DND-41 (cell line): ENCODE results near the gene PGBD1.
A peak's percentile ranks its signal among the peaks of the same experiment; 100 is the strongest.

Experiments
- ATAC-seq: fragments of 200-7000 bp; cut with Tn5 transposase; 3 replicates; pipeline ENCODE4 v1.9.1; 2021; ENCODE audit warnings: low read depth; ENCODE audit not compliant: insufficient read depth
- DNase-seq: peaks from one replicate; pipeline ENCODE4 v3.0.0-alpha.2; 2020
- H2AFZ ChIP-seq: 2 replicates; pipeline ENCODE4 v1.6.0; 2012; ENCODE audit warnings: low read depth, low read length
- H3K27ac ChIP-seq: 2 replicates; pipeline ENCODE4 v1.5.1; 2012; ENCODE audit warnings: low read length, inconsistent platforms
- H3K27me3 ChIP-seq: fragments of 200-600 bp; sonication (generic); 2 replicates; pipeline ENCODE4 v1.6.0; 2012; ENCODE audit warnings: low read length, mild to moderate bottlenecking, inconsistent platforms; ENCODE audit not compliant: insufficient read depth, poor library complexity
- H3K36me3 ChIP-seq: 2 replicates; pipeline ENCODE4 v1.5.1; 2012; ENCODE audit warnings: low read length, inconsistent platforms; ENCODE audit not compliant: insufficient read depth
- H3K4me1 ChIP-seq: 2 replicates; pipeline ENCODE4 v1.5.1; 2012; ENCODE audit warnings: mild to moderate bottlenecking, low read length; ENCODE audit not compliant: insufficient read depth
- H3K4me2 ChIP-seq: 2 replicates; pipeline ENCODE4 v1.6.0; 2012; ENCODE audit warnings: mild to moderate bottlenecking, moderate library complexity, low read length, inconsistent platforms; ENCODE audit not compliant: insufficient read depth
- H3K4me3 ChIP-seq, 2 experiments: fragments of 200-600 bp in 1 of 2; shearing (Covaris generic) in 1 of 2; 2 replicates each; pipeline ENCODE4 v1.5.1; 2012 to 2016; ENCODE audit warnings: inconsistent platforms in 2 of 2, low read length in 2 of 2, mild to moderate bottlenecking in 2 of 2, low read depth in 1 of 2, moderate library complexity in 1 of 2
- H3K79me2 ChIP-seq: 2 replicates; pipeline ENCODE4 v1.6.0; 2012; ENCODE audit warnings: low read length, inconsistent platforms; ENCODE audit not compliant: insufficient read depth
- H3K9ac ChIP-seq: 2 replicates; pipeline ENCODE4 v1.6.0; 2012; ENCODE audit warnings: low read depth, mild to moderate bottlenecking, inconsistent platforms, low read length, moderate library complexity
- H3K9me3 ChIP-seq: 2 replicates; pipeline ENCODE4 v1.5.1; 2012; ENCODE audit warnings: low read length, moderate library complexity, mild to moderate bottlenecking, inconsistent platforms; ENCODE audit not compliant: insufficient read depth, severe bottlenecking
- H4K20me1 ChIP-seq: 2 replicates; pipeline ENCODE4 v1.6.0; 2012; ENCODE audit warnings: low read length; ENCODE audit not compliant: insufficient read depth
- EZH2 ChIP-seq: IDR thresholded peaks from 3 replicates; pipeline ENCODE4 v1.6.1; 2012; ENCODE audit warnings: borderline replicate concordance, low read depth, mild to moderate bottlenecking, moderate library complexity, low read length, inconsistent platforms; ENCODE audit not compliant: severe bottlenecking
- TF ChIP-seq, protein P1 (sequence below): IDR thresholded peaks from 2 replicates; pipeline ENCODE4 v1.5.1; 2012; ENCODE audit warnings: borderline replicate concordance, low read length, moderate library complexity, mild to moderate bottlenecking; ENCODE audit not compliant: poor library complexity, severe bottlenecking; ENCODE audit errors: extremely low read depth

Gene PGBD1

DNA sequence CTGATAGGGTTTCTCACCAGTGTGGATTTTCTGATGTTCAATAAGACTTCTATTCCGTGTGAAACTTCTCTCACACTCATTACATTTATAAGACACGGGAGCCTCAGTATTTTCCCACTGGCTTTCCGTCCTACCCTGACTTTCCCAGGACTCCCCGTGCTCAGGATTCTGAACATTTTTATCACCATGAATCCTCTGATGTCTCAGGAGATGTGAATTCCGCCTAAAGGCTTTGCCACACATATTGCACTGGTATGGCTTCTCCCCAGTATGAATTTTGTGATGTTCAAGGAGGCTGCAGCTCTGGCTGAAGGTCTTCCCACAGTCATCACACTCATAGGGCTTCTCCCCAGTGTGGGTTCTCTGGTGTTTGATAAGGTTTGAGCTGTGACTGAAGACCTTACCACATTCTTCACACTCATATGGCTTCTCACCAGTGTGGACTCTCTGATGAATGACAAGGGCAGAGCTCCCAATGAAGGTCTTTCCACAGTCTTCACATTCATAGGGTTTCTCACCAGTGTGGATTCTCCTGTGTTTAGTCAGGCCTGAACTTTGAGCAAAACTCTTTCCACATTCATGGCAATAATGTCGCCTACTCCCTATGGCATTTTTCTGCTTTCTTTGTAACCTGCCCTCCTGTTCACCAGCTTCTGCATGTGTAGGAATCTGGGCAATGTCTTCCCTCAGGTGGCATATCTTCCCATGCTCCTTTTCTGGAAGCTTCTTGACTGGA is 36.0 kb upstream of the PGBD1 start:
- TF ChIP-seq EZH2, result no peak
- TF ChIP-seq, protein P1, sequence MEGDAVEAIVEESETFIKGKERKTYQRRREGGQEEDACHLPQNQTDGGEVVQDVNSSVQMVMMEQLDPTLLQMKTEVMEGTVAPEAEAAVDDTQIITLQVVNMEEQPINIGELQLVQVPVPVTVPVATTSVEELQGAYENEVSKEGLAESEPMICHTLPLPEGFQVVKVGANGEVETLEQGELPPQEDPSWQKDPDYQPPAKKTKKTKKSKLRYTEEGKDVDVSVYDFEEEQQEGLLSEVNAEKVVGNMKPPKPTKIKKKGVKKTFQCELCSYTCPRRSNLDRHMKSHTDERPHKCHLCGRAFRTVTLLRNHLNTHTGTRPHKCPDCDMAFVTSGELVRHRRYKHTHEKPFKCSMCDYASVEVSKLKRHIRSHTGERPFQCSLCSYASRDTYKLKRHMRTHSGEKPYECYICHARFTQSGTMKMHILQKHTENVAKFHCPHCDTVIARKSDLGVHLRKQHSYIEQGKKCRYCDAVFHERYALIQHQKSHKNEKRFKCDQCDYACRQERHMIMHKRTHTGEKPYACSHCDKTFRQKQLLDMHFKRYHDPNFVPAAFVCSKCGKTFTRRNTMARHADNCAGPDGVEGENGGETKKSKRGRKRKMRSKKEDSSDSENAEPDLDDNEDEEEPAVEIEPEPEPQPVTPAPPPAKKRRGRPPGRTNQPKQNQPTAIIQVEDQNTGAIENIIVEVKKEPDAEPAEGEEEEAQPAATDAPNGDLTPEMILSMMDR, result no peak
- Histone ChIP-seq H3K27me3 (no peaks in the 10 kb centered on the region), H3K4me2 (no peak overlapping the region), H4K20me1 (no peaks in the 10 kb centered on the region), H3K9ac (no peak overlapping the region), H3K4me3 (no peak overlapping the region), H3K79me2 (peaks cover 2% of the 10 kb centered on the region; the same call in 1 of the 2 replicates), H3K36me3 (peaks cover 39% of the 10 kb centered on the region), H2AFZ (no peak overlapping the region), H3K27ac (no peak overlapping the region), H3K4me1 (peaks cover 6% of the 10 kb centered on the region; the same call in 1 of the 2 replicates), H3K9me3 (no peaks in the 10 kb centered on the region)
- ATAC-seq (no peak), DNase-seq (no peak)

DNA sequence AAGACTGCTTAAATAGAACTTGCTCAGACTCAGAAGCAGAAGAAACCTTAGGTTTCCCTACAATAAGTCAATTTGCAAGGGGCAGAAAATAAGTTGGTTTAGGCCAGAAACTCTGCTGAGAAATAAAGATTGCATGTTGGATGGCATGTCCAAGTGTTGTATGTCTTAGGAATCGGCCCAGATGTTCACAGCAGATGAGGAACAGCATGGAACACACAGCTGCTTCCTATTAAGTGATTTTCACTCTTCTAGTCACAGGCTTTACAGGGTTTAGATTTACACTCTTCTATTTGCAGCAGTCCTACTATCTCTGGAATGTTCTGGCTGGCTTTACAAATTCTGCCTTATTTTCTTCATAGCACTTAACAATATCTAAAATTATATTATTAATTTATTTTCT is 32.5 kb upstream of the PGBD1 start:
- no peak overlapping the region for H3K27ac ChIP-seq
- H3K4me2 ChIP-seq, result no peak overlapping the region
- ATAC-seq, result no peak
- DNase-seq, result no peak
- H3K27me3 ChIP-seq, result no peaks in the 10 kb centered on the region
- peaks cover 39% of the 10 kb centered on the region for H3K36me3 ChIP-seq
- TF ChIP-seq, protein P1, result no peak
- TF ChIP-seq EZH2, result no peak
- H4K20me1 ChIP-seq, result no peaks in the 10 kb centered on the region
- no peaks in the 10 kb centered on the region for H3K9me3 ChIP-seq
- peaks cover 27% of the 10 kb centered on the region for H3K4me1 ChIP-seq
- no peak overlapping the region for H3K4me3 ChIP-seq
- H3K79me2 ChIP-seq, result peaks cover 22% of the 10 kb centered on the region
- H2AFZ ChIP-seq, result no peak overlapping the region
- no peak overlapping the region for H3K9ac ChIP-seq

DNA sequence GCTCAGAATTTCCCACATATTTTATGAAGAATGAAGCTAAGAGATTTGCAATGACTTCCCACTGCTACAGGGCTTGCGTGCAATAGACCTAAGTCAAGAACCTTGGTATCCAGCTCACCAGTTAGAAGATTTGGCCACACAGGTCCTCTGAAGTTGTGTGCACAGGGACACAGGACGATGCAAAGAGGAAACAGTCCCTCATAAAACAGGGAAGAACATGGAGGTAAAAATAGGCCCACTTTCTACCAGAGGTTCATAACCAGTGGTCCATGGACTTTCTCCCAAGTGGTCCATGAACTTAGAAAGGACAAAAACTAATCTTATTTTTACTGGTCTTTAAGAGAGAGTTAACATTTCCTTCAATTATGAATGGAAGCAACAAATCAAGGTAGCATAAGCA is 30.6 kb upstream of the PGBD1 start:
- Histone ChIP-seq H3K79me2 (peaks cover 22% of the 10 kb centered on the region), H3K9me3 (no peaks in the 10 kb centered on the region), H3K27me3 (no peaks in the 10 kb centered on the region), H3K4me3 (peak overlapping the region; percentile 94; a peak in 3 of 4 replicates), H3K27ac (no peak overlapping the region), H4K20me1 (no peaks in the 10 kb centered on the region), H3K9ac (peak overlapping the region; percentile 83; the same call in 1 of the 2 replicates), H3K4me2 (peak overlapping the region; percentile 82), H3K36me3 (peaks cover 24% of the 10 kb centered on the region), H2AFZ (no peak overlapping the region), H3K4me1 (peaks cover 27% of the 10 kb centered on the region)
- ATAC-seq (no peak), DNase-seq (no peak)
- no peak for TF ChIP-seq EZH2
- TF ChIP-seq, protein P1, result no peak
